ENCODE measurements around the gene NAE1.

DNA sequence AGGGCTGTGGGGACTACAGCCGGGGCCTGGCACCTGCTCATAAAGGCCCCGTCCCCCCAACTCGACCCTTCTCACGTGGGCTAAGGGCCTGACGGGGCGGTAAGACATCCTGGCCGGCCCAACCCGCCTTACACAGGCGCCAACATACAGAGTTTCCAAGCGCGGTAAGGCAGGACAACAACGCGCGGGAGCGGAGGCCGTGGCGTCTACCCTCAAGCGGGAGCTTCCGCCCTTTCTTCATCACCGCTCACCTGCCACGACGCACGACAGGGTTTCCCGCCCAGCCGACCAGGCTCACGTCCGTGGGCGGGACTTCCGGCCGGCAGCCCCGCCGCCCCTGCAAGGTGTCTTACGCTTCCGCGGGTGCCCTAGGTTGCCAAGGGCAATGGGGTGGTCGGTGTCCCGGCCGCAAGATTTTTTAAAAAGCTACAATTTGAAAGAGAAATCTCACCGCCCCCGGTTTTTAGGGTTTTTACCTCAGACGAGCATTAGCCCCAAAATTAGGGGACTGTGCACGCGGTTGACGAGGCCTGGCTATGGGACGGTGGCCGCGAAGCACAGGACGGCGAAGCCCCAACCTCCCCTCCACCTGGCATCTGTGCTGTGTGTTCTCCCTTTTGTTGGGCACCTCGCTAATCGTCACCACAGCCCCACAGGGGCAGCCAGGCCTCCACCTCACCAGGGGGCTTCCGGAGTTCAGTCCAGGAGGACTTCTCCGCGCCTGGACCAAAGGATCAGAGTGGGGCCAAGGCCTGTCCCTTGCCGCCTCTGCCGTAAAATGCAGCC, 29.3 kb downstream of the NAE1 start, which contains the start of gene TERB1:
- TF ChIP-seq, protein P1, sequence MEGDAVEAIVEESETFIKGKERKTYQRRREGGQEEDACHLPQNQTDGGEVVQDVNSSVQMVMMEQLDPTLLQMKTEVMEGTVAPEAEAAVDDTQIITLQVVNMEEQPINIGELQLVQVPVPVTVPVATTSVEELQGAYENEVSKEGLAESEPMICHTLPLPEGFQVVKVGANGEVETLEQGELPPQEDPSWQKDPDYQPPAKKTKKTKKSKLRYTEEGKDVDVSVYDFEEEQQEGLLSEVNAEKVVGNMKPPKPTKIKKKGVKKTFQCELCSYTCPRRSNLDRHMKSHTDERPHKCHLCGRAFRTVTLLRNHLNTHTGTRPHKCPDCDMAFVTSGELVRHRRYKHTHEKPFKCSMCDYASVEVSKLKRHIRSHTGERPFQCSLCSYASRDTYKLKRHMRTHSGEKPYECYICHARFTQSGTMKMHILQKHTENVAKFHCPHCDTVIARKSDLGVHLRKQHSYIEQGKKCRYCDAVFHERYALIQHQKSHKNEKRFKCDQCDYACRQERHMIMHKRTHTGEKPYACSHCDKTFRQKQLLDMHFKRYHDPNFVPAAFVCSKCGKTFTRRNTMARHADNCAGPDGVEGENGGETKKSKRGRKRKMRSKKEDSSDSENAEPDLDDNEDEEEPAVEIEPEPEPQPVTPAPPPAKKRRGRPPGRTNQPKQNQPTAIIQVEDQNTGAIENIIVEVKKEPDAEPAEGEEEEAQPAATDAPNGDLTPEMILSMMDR (IDR thresholded peaks at IDR 0.05 in 2 of 3, conservative IDR thresholded peaks at IDR 0.05 in 1 of 3; ENCODE audit: borderline replicate concordance in 1 of 3, insufficient read depth in 1 of 3, low read depth in 2 of 3, low read length in 2 of 3): no peak
- TF ChIP-seq EZH2 (IDR thresholded peaks at IDR 0.05) (no peak), POLR2A (IDR thresholded peaks at IDR 0.05; ENCODE audit: borderline replicate concordance, extremely low read depth, insufficient read depth, insufficient read length) (no peak), RAD21 (IDR thresholded peaks at IDR 0.05; ENCODE audit: low read depth) (no peak), ZFX (IDR thresholded peaks at IDR 0.05) (no peak), JUND (IDR thresholded peaks at IDR 0.05) (no peak), POLR2AphosphoS5 (IDR thresholded peaks at IDR 0.05; ENCODE audit: low read depth, low read length) (no peak), SP1 (IDR thresholded peaks at IDR 0.05; ENCODE audit: low read depth) (no peak), ZNF274 (IDR thresholded peaks at IDR 0.05; ENCODE audit: low read depth, low read length) (no peak), SIN3A (IDR thresholded peaks at IDR 0.05; ENCODE audit: low read depth) (no peak)
- TF ChIP-seq, protein P2, sequence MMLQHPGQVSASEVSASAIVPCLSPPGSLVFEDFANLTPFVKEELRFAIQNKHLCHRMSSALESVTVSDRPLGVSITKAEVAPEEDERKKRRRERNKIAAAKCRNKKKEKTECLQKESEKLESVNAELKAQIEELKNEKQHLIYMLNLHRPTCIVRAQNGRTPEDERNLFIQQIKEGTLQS (IDR thresholded peaks at IDR 0.05): no peak
